ENCODE results near the gene IGF2BP2.
"Not testable (repeated sequence)": the region's sequence is repeated elsewhere in the genome, so short reads cannot be mapped to it uniquely, and the experiment has no call there.

The IGF2BP2 gene

DNA sequence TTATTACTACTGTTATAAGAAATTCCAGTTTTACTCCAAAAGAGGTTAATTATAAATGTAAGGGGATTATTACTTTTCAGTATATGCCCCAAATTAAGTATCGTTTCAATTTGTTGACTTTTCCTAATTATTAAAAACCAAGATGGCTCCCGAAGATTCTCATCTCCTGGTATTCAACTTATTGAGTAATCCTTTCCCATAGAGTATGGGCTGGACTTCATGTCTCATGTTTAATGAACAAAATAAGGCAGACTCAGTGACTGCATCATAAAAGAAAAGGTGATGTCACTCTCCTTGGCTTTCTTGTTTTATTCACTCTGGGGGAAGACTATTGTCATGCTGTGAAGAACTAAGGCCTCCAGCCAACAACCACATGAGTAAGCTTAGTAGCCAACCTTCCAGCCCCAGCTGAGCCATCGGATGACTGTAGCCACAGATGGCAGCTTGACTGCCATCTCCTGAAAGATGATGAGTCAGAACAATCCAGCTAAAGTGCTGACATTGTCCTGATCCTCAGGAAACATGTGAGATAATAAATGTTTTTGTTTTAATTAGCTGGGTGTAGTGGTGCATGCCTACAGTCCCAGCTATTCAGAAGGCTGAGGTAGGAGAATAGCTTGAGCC lies 17.3 kb downstream of the IGF2BP2 start:
- DNase-seq = no peak

DNA sequence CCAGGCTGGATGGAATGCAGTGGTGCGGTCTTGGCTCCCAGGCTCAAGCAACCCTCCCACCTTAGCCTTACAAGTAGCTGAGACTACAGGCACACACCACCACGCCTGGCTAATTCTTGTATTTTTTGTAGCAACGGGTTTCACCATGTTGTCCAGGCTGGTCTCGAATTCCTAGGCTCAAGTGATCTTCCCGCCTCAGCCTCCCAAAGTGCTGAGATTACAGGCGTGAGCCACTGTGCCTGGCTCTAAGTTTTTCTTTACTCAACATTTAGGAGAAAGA lies 26.1 kb downstream of the IGF2BP2 start:
- not testable (repeated sequence) for DNase-seq

DNA sequence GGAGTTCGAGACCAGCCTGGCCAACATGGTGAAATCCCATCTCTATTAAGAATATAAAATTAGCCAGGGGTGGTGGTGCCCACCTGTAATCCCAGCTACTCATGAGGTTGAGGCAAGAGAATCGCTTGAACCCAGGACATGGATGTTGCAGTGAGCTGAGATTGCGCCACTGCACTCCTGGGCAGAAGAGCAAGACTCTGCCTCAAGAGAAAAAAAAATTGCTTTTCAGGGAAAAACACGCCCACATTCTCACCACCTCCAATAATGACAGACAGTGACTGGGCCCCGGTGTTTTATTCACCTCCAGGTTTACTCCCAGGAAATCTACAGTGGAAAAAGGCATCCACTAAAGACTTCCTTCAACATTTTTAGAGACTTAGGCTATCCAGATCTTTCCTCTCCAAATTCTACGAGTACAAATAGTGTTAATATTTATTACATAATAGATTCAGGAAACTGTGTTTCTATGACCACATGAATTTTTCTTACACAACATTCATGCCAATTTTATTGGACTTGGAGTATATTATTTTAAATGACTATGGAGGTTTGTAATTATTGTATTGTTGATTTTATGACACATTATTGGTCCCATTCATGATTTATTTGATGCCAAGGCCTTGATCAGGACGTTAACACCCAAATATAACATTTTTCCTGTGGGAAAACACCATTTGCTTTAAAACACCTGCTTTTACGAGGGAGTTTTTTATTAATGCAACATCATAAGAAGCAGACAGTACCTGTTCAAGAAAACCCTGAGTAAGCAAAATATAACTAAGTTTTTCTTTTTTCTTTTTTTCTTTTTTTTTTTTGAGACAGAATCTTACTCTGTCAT lies 26.6 kb downstream of the IGF2BP2 start:
- DNase-seq = no peak

DNA sequence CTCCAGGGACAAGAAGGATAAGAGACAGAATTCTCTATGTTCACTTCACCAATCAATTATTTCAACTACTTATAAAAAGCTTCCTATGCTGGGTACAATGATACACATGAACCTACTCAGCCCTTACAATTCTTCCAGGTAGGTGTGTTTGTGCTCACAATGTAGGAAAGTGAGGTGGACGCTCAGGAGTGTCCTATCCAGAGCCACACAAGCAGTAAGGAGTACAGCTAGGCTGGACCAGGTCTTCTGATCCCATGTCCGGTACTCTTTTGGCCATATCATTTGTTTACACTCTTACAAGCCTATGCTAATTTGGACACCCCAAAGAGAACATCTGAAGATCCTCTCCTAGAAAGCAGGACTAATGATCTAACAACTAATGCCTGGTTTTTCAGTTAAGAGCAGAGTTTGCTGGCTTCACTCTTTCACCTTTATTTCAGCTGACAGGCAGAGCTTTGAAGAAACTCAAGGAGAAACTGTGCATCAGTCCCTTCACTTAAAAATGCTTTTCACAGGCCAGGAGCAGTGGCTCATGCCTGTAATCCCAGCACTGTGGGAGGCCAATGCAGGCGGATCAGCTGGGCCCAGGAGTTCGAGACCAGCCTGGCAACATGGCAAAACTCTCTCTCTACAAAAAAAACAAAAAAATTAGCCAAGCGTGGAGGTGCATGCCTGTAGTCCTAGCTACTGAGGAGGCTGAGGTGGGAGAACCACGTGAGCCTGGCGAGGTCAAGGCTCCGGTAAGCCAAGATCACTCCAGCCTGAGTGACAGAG lies 27.5 kb downstream of the IGF2BP2 start:
- no peak for DNase-seq

GRCh38 chr3:185796431-185797107 lies 28.3 kb downstream of the IGF2BP2 start:
- no peak for DNase-seq

DNA sequence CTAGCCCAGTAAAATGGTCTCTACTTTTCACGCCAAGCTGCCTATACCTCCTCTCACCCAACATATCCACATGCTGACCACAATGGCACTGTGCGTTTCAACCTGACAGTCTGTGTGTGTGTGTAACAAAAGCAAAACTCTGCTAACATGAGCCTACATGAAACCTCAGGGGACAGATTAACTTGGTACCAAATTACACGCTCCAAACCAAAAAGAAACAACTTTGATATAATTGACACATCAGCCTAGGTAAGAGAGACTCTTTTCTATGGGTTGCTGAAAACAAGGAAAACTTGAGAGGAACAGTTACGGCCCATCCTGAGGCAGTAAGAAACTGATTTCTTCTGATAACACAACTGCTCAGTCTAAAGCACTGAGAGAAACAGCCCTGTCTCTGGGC lies 31.5 kb downstream of the IGF2BP2 start:
- DNase-seq = no peak

DNA sequence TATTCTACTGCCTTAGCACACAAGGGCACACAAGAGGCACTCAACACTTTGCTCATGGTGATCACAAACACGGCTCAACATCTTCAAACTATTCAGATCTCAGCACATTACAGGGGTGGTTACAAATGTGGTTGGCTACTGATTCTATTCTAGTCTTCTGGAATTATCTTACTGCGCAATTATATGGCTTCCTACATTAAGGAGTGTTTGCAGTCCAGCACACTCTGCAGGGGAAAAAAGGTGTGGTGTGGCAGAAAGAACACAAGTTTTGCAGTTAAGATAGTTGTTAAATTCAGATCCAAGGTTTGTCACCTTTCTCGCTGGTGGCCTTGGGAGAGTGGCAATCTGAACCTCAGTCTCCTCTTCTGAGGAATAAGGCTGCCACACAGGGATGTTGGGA lies 31.9 kb downstream of the IGF2BP2 start:
- no peak for DNase-seq

DNA sequence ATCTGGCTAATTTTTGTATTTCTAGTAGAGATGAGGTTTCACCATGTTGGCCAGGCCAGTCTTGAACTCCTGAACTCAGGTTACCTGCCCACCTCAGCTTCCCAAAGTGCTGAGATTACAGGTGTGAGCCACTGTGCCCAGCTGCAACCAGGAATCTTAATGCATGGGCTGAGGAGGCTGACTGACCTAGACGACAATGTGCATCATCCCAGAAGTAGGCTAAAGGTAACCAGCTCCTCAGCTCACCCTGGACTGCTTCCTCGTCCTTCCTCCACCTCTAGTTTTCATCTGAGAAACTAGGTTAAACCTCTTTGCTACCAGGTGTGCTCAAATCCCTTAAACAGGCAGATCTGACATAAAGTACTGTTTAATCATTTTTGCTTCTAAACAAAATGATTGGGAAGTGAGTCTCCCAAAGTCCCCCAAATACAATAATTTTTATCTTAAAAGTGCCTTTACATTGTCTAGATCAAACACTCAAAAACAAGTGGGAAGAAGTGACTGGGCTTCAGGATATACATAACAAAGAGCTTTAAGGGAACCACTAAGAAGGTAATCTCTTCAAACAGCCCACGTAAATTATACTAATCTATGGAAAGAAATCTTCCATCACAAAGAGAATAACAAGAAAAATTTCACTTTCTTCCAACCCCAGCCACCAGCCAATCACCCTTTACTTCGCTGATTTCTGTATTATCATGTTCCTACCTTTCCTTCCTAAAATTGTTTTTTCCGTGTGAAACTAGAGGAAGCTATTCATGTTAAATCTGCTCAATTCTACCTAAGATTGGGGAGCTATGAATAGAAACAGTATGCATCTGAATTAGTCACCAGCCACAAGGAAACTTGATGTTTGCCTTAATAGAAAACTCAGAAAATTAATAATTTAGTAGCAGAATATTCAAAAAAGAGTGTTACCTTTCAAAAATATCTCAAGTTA lies 34.7 kb downstream of the IGF2BP2 start:
- DNase-seq = no peak

DNA sequence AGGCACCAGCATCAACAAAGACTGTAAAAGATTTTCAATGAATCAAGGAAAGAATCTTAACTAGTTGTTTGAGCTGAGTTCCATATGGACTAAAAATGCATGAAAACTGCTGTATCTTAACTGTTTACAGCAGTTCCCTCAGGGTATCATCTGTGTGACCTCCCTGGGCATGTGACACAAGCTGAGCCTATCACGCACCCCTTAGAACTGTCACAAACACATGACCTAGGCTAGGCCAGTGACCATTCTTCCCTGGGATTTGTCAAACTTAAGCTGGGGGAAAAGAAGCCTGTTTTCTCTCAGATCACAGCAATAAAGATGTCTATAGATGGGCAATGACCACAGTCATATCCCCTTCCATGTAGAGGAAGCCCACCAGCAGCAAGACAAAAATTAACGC lies 35.7 kb downstream of the IGF2BP2 start:
- no peak for DNase-seq

DNA sequence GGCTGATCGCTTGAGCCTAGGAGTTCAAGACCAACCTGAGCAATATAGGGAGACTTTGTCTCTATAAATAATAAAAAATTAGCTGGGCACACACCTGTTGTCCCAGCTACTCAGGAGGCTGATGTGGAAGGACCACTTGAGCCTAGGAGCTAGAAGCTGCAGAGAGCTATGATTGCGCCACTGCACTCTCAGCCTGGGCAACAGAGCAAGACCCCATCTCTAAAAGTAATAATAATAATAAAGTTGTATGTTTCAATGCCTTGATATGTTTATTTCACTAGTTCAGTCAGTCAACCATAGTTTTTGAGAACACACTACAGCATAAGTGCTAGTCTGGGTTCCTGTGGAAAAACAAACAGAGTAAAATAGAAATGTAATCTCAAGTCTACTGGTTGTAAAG lies 36.5 kb downstream of the IGF2BP2 start:
- DNase-seq = no peak

GRCh38 chr3:185786956-185787877 lies 37.6 kb downstream of the IGF2BP2 start:
- no peak for DNase-seq

DNA sequence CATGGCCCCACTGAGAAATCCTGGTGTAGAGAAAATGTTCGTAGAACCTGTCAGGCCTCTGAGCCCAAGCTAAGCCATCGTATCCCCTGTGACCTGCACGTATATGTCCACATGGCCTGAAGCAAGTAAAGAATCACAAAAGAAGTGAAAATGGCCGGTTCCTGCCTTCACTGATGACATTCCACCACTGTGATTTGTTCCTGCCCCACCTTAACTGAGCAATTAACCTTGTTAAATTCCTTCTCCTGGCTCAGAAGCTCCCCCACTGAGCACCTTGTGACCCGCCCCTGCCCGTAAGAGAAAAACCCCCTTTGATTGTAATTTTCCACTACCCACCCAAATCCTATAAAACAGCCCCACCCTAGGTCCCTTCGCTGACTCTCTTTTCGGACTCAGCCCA lies 38.6 kb downstream of the IGF2BP2 start:
- not testable (repeated sequence) for DNase-seq

GRCh38 chr3:185784317-185784716 lies 40.5 kb downstream of the IGF2BP2 start:
- no peak for DNase-seq

- DNase-seq = no peak
These were observed 43.1 kb downstream of the IGF2BP2 start for GRCh38 chr3:185781759-185782158.

DNA sequence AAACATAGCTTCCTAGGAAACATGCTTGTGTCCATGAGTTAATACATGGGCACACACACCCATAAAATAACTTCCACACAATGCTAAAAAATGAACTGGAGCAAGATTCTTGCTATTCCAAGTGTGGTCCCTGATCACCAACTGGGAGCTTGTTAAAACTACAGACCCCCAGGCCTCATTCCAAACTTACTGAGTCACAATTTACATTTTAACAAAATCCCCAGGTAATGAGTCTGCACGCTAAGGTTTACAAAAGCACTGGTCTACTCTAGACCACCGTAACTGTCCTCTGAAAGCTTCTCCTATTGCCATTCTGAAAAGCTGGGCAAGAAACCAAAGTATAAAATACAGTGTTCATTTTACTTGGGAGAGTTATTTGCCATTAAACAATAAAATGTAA lies 45.4 kb downstream of the IGF2BP2 start:
- DNase-seq = no peak

DNA sequence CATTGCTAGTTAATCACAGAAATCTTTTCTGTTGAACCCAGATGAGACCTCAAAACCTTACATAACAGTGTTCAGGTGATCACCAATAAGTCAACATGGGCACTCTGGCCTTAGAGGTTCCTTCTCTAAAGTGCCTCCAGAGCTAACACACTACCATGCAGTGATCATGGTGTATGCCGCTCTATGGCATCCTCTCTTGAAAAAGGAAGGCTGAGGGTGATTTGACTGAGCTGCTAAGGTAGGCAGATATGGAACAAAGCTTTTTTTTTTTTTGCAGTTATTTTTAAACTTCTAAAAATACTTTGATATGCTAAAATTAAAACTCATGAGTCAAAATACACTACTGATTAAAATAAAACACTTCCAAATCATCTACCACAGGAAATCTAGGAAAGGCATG lies 46.0 kb downstream of the IGF2BP2 start:
- no peak for DNase-seq

DNA sequence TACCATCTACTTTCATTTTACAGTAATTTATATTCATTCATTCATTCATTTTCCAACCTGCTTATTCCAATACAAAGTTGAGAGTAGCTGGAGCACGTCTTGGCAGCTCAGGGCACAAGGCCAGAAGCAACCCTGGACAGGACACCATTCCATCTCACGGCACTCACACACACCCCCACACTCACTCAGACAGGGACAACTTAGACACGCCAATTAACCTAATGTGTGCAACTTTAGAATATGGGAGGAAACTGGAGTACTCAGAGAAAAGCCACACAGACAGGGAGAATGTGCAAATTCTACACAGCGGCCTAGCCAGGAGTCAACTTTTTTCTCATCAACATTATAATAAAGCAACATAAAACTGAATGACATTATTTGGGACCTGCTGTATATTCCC lies 46.7 kb downstream of the IGF2BP2 start:
- no peak for DNase-seq

DNA sequence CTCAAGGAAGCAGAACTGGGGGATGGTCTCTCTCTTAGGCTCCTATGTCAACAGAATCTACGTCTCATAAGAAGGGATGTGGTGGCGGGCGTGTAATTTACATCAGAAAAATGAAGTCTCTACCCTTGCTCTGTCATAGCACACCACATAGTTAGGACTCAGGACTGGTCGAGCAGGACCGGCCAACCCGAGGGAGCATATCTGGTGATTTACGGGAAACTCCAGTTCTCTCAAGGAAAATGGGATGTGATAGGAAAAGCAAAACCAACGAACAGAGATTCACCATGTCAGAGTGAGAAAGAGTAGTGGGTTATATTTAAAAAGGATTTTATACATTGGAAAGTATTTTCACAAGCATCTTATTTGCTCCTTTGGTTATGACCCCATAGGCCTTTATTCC lies 54.7 kb downstream of the IGF2BP2 start:
- DNase-seq = no peak

GRCh38 chr3:185768578-185768982 lies 56.3 kb downstream of the IGF2BP2 start:
- peak in 4 of 58 donors; percentile 6 to 30 (median 14) for DNase-seq

All from anterior cingulate cortex (tissue), 58 donors.